Mesenchymal stem cell (in vitro differentiated cells and primary cell): ENCODE results near the gene MIS18A.

ENCODE experiments used
- DNase-seq: peaks from one replicate; pipeline ENCODE4 v3.0.0-alpha.2; 2013
- H2AFZ ChIP-seq: one replicate; pipeline ENCODE4 v1.6.1; 2013; ENCODE audit warnings: low read depth, mild to moderate bottlenecking, control low read depth, inconsistent platforms, low read length, moderate library complexity
- H2AK5ac ChIP-seq: 2 replicates; pipeline ENCODE4 v1.6.1; 2013; ENCODE audit warnings: low read length, moderate library complexity, mild to moderate bottlenecking, inconsistent platforms; ENCODE audit not compliant: severe bottlenecking
- H2BK120ac ChIP-seq: one replicate; pipeline ENCODE4 v1.6.1; 2013; ENCODE audit warnings: low read depth, mild to moderate bottlenecking, inconsistent platforms, low read length, moderate library complexity
- H2BK12ac ChIP-seq, 2 experiments: one replicate each; pipeline ENCODE4 v1.6.1; 2013; ENCODE audit warnings: inconsistent platforms in 2 of 2, low read length in 2 of 2, mild to moderate bottlenecking in 2 of 2, moderate library complexity in 2 of 2, control low read depth in 1 of 2
- H2BK15ac ChIP-seq: one replicate; pipeline ENCODE4 v1.6.1; 2013; ENCODE audit warnings: mild to moderate bottlenecking, low read depth, inconsistent platforms; ENCODE audit not compliant: poor library complexity, severe bottlenecking
- H2BK5ac ChIP-seq: 2 replicates; pipeline ENCODE4 v1.6.1; 2013; ENCODE audit warnings: low read depth, mild to moderate bottlenecking, low read length, control low read depth, inconsistent platforms; ENCODE audit not compliant: poor library complexity, severe bottlenecking
- H3K14ac ChIP-seq, 2 experiments: one replicate each; pipeline ENCODE4 v1.6.1; 2013; ENCODE audit warnings: inconsistent platforms in 2 of 2, low read length in 2 of 2, control low read depth in 1 of 2, mild to moderate bottlenecking in 1 of 2, moderate library complexity in 1 of 2
- H3K18ac ChIP-seq, 2 experiments: one replicate each; pipeline ENCODE4 v1.6.1; 2013; ENCODE audit warnings: inconsistent platforms in 2 of 2, low read length in 2 of 2, control low read depth in 1 of 2, low read depth in 1 of 2, mild to moderate bottlenecking in 1 of 2
- H3K23ac ChIP-seq, 2 experiments: one replicate each; pipeline ENCODE4 v1.6.1; 2013; ENCODE audit warnings: inconsistent platforms in 2 of 2, low read length in 2 of 2, mild to moderate bottlenecking in 2 of 2, moderate library complexity in 2 of 2, control low read depth in 1 of 2
- H3K27ac ChIP-seq: 2 replicates; pipeline ENCODE4 v1.5.1; 2013; ENCODE audit warnings: mild to moderate bottlenecking, moderate library complexity, low read length, control low read depth, inconsistent platforms; ENCODE audit not compliant: poor library complexity, severe bottlenecking
- H3K27me3 ChIP-seq, 2 experiments: 2 replicates each; pipeline versions ENCODE4 v1.6.1 to v1.7.0; 2013; ENCODE audit warnings: low read length in 2 of 2, mild to moderate bottlenecking in 2 of 2, moderate library complexity in 2 of 2, control low read depth in 1 of 2, inconsistent platforms in 1 of 2; ENCODE audit not compliant: control insufficient read depth in 1 of 2, insufficient read depth in 1 of 2
- H3K36me3 ChIP-seq, 2 experiments: 2 replicates each; pipeline versions ENCODE4 v1.6.1 to v1.7.0; 2013; ENCODE audit warnings: low read length in 2 of 2, control low read depth in 1 of 2, inconsistent platforms in 1 of 2, low read depth in 1 of 2, mild to moderate bottlenecking in 1 of 2; ENCODE audit not compliant: insufficient read depth in 2 of 2, control insufficient read depth in 1 of 2
- H3K4ac ChIP-seq, 2 experiments: one replicate each; pipeline ENCODE4 v1.6.1; 2013; ENCODE audit warnings: inconsistent platforms in 2 of 2, low read length in 2 of 2, mild to moderate bottlenecking in 2 of 2, moderate library complexity in 2 of 2, control low read depth in 1 of 2, low read depth in 1 of 2
- H3K4me1 ChIP-seq: 2 replicates; pipeline ENCODE4 v1.6.1; 2013; ENCODE audit warnings: low read depth, low read length, control low read depth; ENCODE audit not compliant: control insufficient read depth, insufficient read depth
- H3K4me2 ChIP-seq: 2 replicates; pipeline ENCODE4 v1.6.1; 2013; ENCODE audit warnings: low read length, mild to moderate bottlenecking, inconsistent platforms; ENCODE audit not compliant: poor library complexity, severe bottlenecking
- H3K4me3 ChIP-seq, 2 experiments: 2 replicates each; pipeline versions ENCODE4 v1.5.1 to v1.7.0; 2013; ENCODE audit warnings: low read length in 2 of 2, mild to moderate bottlenecking in 2 of 2, control low read depth in 1 of 2, low read depth in 1 of 2; ENCODE audit not compliant: insufficient read depth in 1 of 2
- H3K79me1 ChIP-seq: replicated peaks from 2 replicates; pipeline ENCODE4 v1.6.1; 2013; ENCODE audit warnings: mild to moderate bottlenecking, control low read depth, low read length, inconsistent platforms; ENCODE audit not compliant: poor library complexity, severe bottlenecking
- H3K9ac ChIP-seq: 2 replicates; pipeline ENCODE4 v1.7.0; 2013; ENCODE audit warnings: mild to moderate bottlenecking, low read length, moderate library complexity
- H3K9me3 ChIP-seq: 2 replicates; pipeline ENCODE4 v1.7.0; 2013; ENCODE audit warnings: mild to moderate bottlenecking, low read length; ENCODE audit not compliant: control insufficient read depth
- H4K8ac ChIP-seq: one replicate; pipeline ENCODE4 v1.6.1; 2013; ENCODE audit warnings: inconsistent platforms, mild to moderate bottlenecking, low read length, moderate library complexity
- H4K91ac ChIP-seq: one replicate; pipeline ENCODE4 v1.6.1; 2013; ENCODE audit warnings: mild to moderate bottlenecking, low read length, inconsistent platforms
- WGBS: methylation state at CpG from one replicate; pipeline ENCODE4 v1.1.7; 2013; ENCODE audit warnings: mixed read lengths; 5-methylcytosine and 5-hydroxymethylcytosine counted together

The MIS18A gene

DNA sequence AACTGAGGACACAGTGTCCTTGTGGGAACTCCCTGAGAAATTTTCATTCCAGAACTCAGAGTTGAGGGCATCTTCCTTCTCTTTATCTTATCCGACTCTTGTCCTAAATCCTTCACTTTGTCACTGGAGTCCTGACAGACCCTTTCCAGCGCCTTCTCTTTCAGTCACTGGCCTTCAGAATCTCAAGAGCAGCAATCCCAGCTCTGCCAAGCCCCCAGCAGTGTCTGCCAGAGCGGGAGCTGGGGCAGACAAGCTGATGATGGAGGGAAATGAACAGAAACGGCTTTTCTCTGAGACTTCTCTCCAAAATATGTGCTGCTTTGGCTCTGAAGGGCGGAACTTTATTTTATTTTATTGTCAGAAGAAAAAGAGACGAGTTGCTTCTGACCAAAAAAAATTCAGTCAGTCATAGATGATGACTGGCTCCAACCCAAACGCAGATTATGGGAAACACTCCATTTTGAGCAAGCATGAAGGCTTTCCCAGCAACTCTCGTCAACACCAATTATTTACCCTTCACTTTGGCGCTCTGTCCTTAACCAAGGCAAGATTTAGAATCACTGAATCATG, 32.2 kb downstream of the MIS18A start:
- H2BK12ac ChIP-seq, result no peak overlapping the region
- no peak overlapping the region for H2BK5ac ChIP-seq
- no peak overlapping the region for H3K23ac ChIP-seq
- no peak overlapping the region for H3K14ac ChIP-seq
- H3K36me3 ChIP-seq, result no peaks in the 10 kb centered on the region
- no peak for DNase-seq
- H2BK15ac ChIP-seq, result no peak overlapping the region
- H3K9ac ChIP-seq, result no peak overlapping the region
- H3K4ac ChIP-seq, result no peak overlapping the region
- no peak overlapping the region for H4K91ac ChIP-seq
- no peak overlapping the region for H2AK5ac ChIP-seq
- H3K4me3 ChIP-seq, result no peak overlapping the region
- H4K8ac ChIP-seq, result no peak overlapping the region
- H3K79me1 ChIP-seq, result no peaks in the 10 kb centered on the region
- no peak overlapping the region for H2AFZ ChIP-seq
- H3K9me3 ChIP-seq, result peaks cover 5% of the 10 kb centered on the region
- no peaks in the 10 kb centered on the region for H3K4me1 ChIP-seq
- peaks cover 29 to 32% of the 10 kb centered on the region in 2 experiments for H3K27me3 ChIP-seq
- H2BK120ac ChIP-seq, result no peak overlapping the region
- 79% methylated on average over 9 of the region's 9 CpGs for WGBS
- no peak overlapping the region for H3K18ac ChIP-seq
- no peak overlapping the region for H3K27ac ChIP-seq
- H3K4me2 ChIP-seq, result no peak overlapping the region

DNA sequence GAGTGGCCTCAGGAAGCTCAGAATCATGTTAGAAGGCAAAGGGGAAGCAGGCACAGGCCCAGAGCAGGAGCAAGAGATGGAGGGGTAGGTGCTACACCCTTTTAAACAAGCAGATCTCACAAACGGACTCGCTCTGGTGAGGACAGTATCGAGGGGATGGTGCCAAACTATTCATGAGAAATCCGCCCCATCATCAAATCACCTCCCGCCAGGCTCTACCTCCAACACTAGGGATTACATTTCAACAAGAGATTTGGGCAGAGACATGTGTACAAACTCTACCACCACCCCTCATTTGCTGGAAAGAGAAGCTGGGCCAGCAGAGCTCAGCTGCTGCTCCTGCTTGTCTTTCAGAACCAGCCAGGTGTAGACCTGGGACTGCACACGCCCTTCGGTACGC, 32.9 kb downstream of the MIS18A start:
- Histone ChIP-seq H3K4me2 (no peak overlapping the region), H3K27me3 (peaks cover 27 to 29% of the 10 kb centered on the region in 2 experiments), H3K14ac (no peak overlapping the region), H3K9ac (no peak overlapping the region), H3K9me3 (peaks cover 4% of the 10 kb centered on the region), H3K4me1 (no peaks in the 10 kb centered on the region), H3K18ac (no peak overlapping the region), H3K27ac (no peak overlapping the region), H2BK15ac (no peak overlapping the region), H4K8ac (no peak overlapping the region), H3K4me3 (no peak overlapping the region), H3K36me3 (no peaks in the 10 kb centered on the region), H3K4ac (no peak overlapping the region), H3K23ac (no peak overlapping the region), H4K91ac (no peak overlapping the region), H2BK12ac (no peak overlapping the region), H2BK120ac (no peak overlapping the region), H2BK5ac (no peak overlapping the region), H2AFZ (no peak overlapping the region), H2AK5ac (no peak overlapping the region), H3K79me1 (no peaks in the 10 kb centered on the region)
- no peak for DNase-seq
- WGBS, result 87% methylated on average over 8 of the region's 8 CpGs

DNA sequence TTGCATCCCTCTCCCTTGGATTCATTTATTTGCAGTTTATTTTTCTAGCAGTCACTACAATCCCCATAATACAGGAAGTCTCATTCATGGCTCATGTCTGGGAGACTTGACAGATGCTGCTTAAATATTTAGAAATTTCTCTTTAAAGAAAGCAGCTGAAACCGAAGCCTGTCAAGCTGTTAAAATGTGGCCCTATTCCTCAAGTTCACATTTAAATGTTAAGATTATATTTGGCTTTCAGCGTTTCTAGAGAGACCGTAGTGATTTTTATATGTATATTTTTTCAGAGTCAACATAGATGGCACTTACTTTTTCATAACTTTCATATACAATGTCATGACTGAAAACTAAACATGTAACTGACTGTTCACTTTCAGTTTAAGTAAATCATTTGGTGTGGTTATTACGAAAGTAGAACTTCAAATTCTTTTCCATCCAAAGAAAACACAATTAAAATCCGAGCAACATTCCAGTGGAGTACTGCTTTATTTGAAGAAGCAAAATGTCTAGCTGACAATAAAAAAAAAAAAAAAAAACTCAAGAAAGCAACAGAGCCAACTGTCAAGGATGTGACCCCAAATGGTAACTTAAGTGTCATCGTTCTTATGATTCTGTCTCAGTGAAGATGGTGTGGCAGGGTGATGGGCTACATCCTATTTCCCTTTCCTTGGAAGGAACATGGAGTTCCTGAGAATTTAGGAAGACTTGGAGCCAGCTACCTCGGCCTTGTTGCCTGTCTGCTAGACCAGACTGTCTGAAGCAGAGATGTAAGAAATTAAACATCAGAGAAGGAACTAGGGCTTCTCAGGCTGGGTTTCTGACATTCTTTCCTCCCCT, 37.8 kb downstream of the MIS18A start:
- no peaks in the 10 kb centered on the region for H3K79me1 ChIP-seq
- no peaks in the 10 kb centered on the region for H3K36me3 ChIP-seq
- no peak overlapping the region for H3K27ac ChIP-seq
- H3K18ac ChIP-seq, result no peak overlapping the region
- no peak for DNase-seq
- no peak overlapping the region for H3K4ac ChIP-seq
- no peak overlapping the region for H2BK15ac ChIP-seq
- no peak overlapping the region for H2AFZ ChIP-seq
- no peak overlapping the region for H4K8ac ChIP-seq
- H3K4me3 ChIP-seq, result no peak overlapping the region
- no peak overlapping the region for H2BK5ac ChIP-seq
- no peak overlapping the region for H2BK12ac ChIP-seq
- no peak overlapping the region for H3K9ac ChIP-seq
- H3K14ac ChIP-seq, result no peak overlapping the region
- no peak overlapping the region for H4K91ac ChIP-seq
- H3K27me3 ChIP-seq, result peaks cover 2 to 7% of the 10 kb centered on the region in 2 experiments
- no peak overlapping the region for H3K23ac ChIP-seq
- no peak overlapping the region for H2BK120ac ChIP-seq
- H3K4me2 ChIP-seq, result no peak overlapping the region
- H3K4me1 ChIP-seq, result peaks cover 2% of the 10 kb centered on the region
- H3K9me3 ChIP-seq, result peaks cover 2% of the 10 kb centered on the region
- H2AK5ac ChIP-seq, result no peak overlapping the region
- WGBS, result 64% methylated on average over 3 of the region's 7 CpGs

DNA sequence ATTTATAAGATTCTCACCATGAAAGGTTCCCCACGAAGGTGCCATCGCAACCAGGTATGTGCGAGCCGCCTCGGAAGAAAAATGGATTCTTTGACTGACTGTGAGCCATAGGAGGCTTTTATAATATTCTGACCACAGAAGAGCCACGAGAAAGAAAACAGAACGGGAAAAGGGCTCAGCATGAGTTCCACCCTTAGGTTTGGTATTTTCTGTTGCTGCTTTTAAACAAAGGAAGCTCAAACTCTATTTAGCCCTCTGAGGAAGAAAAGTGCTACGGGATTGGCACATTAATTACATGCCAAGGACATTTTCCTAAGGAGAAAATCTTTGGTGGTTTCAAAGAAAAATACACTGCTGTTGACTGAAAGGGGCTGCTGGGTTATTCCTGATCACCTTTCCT, 39.3 kb downstream of the MIS18A start:
- H2BK120ac ChIP-seq, result no peak overlapping the region
- H2AFZ ChIP-seq, result no peak overlapping the region
- H3K36me3 ChIP-seq, result no peaks in the 10 kb centered on the region
- H3K18ac ChIP-seq, result no peak overlapping the region
- H3K4me1 ChIP-seq, result peaks cover 2% of the 10 kb centered on the region
- no peak overlapping the region for H3K4me2 ChIP-seq
- peaks cover 2% of the 10 kb centered on the region for H3K9me3 ChIP-seq
- no peak overlapping the region for H2BK12ac ChIP-seq
- DNase-seq, result no peak
- WGBS, result 76% methylated on average over 8 of the region's 8 CpGs
- no peak overlapping the region for H4K8ac ChIP-seq
- H2AK5ac ChIP-seq, result no peak overlapping the region
- H3K23ac ChIP-seq, result no peak overlapping the region
- no peak overlapping the region for H4K91ac ChIP-seq
- H2BK5ac ChIP-seq, result no peak overlapping the region
- no peak overlapping the region for H2BK15ac ChIP-seq
- H3K79me1 ChIP-seq, result no peaks in the 10 kb centered on the region
- H3K27me3 ChIP-seq, result no peaks in the 10 kb centered on the region
- no peak overlapping the region for H3K14ac ChIP-seq
- no peak overlapping the region for H3K9ac ChIP-seq
- H3K4ac ChIP-seq, result no peak overlapping the region
- H3K27ac ChIP-seq, result no peak overlapping the region
- no peak overlapping the region for H3K4me3 ChIP-seq
